Activated T-cell treated with anti-CD3 and anti-CD28 coated beads for 4 hours (primary cell): Measurements from ENCODE around the gene SLC37A2.

ENCODE experiments used
- DNase-seq: peaks from one replicate; pipeline ENCODE4 v3.0.0-alpha.2; 2020

The SLC37A2 gene

GRCh38 chr11:125071846-125072217, 8.7 kb downstream of the SLC37A2 start:
- no peak for DNase-seq

GRCh38 chr11:125072218-125072960, 9.3 kb downstream of the SLC37A2 start:
- DNase-seq, result no peak

GRCh38 chr11:125072961-125073590, 10.0 kb downstream of the SLC37A2 start:
- no peak for DNase-seq

GRCh38 chr11:125073616-125074483, 10.7 kb downstream of the SLC37A2 start:
- no peak for DNase-seq

GRCh38 chr11:125074511-125075241, 11.6 kb downstream of the SLC37A2 start:
- no peak for DNase-seq

- no peak for DNase-seq
Measured at GRCh38 chr11:125075242-125075625, 12.1 kb downstream of the SLC37A2 start.

GRCh38 chr11:125075900-125076317, 12.8 kb downstream of the SLC37A2 start:
- DNase-seq, result no peak

GRCh38 chr11:125076378-125076945, 13.4 kb downstream of the SLC37A2 start:
- DNase-seq, result no peak

GRCh38 chr11:125078016-125078415, 14.9 kb downstream of the SLC37A2 start:
- DNase-seq, result no peak

GRCh38 chr11:125078516-125079140, 15.5 kb downstream of the SLC37A2 start:
- DNase-seq, result no peak

- DNase-seq, result no peak
Measured at GRCh38 chr11:125079151-125079877, 16.2 kb downstream of the SLC37A2 start.

- DNase-seq, result no peak
Measured at GRCh38 chr11:125079878-125080530, 16.9 kb downstream of the SLC37A2 start.

- DNase-seq, result no peak
Measured at GRCh38 chr11:125080531-125080911, 17.4 kb downstream of the SLC37A2 start.

GRCh38 chr11:125081098-125081798, 18.1 kb downstream of the SLC37A2 start:
- no peak for DNase-seq

- no peak for DNase-seq
Measured at GRCh38 chr11:125082040-125082439, 18.9 kb downstream of the SLC37A2 start.

- no peak for DNase-seq
Measured at GRCh38 chr11:125082611-125083311, 19.7 kb downstream of the SLC37A2 start.

GRCh38 chr11:125083312-125084056, 20.4 kb downstream of the SLC37A2 start:
- DNase-seq, result no peak

GRCh38 chr11:125084057-125084416, 20.9 kb downstream of the SLC37A2 start:
- DNase-seq, result no peak

GRCh38 chr11:125084761-125085231, 21.7 kb downstream of the SLC37A2 start:
- no peak for DNase-seq
